Iris pigment epithelial cell (primary cell): ENCODE data around the gene VAV2.
A peak's percentile ranks its signal among the peaks of the same experiment; 100 is the strongest.

Source experiments
- DNase-seq: peaks from one replicate; pipeline ENCODE4 v3.0.0-alpha.2; 2011; ENCODE audit warnings: low read depth

The VAV2 gene

DNA sequence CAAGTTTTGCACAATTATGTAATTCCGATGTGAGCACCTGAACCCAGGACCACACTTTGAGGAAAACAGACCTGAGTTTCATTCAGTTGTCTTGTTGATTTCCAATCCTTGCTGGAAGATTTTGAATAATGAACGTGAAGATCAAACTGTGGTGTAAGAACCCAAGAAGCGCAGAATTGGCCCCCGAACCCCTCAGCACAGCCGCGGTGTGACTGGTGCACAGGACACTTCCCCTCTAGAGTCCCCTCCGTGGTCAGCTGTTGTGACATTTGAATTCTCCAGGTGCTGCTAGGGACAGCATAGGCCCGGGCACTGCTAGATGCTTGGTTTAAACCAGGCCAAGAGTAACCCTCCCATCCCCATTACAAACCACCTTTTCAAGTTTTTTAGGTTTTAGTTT, 34.9 kb upstream of the VAV2 start:
- no peak for DNase-seq

DNA sequence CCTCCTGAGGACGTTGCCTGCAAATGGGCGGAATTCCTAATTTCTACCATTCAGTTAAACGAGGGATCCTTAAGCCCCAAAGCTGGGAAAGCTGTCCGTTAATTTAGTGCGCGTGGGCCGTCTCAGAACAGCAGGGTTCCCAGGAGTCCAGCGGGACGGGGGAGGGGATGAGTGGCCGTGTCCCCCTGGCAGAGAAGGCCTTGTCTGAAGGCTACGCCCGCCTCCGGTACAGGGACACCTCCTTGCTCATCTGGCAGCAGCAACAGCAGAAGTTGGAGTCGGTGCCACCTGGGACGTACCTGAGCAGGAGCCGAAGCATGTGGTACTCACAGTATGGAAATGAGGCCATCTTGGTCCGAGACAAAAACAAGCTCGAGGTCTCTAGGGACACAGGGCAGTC, 34.5 kb upstream of the VAV2 start:
- no peak for DNase-seq

DNA sequence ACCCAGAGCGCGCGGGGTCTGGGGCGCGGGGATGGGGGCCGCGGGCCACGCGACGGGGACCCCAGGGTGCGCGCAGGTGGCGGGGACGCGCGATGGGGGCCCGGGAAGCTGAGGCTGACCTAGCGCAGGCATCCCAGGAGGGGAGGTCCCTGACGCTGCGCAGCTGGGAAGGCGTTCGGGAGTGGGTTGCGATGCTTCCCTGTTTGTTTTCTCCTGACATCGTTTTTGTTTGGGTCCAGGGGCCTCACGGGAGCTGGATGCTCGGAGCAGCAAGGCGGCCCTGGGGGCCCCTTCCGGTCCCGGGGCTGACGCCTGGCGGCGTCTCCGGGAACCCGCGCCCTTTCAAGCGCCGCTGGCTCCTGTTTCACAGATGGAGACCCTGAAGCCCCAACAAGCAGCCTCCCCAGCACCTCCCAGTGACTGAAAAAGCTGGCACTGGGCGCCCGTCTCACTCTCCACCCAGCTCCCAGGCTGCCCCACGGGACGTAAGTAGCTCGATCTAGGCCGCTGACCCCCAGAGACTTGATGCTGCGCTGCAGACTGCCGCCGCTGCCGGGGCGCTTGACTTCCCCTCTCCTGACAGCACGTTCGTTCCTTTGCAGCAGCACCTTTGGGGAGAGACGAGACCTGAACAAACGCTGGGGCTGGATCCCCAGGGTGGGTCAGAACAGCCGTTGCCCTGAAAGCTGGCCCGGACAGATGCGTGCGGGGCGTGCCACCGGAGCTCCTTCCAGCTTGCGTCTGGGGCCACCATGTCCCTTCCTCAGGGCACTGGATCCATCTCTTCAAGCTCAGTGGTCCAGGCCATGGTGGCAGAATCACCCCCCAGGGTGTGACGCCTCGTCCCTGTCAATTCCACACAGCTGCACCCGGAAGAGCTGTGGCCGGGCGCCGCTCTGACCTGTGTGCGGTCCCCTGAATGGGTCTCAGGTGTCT, 33.8 kb upstream of the VAV2 start:
- peak; percentile 59 for DNase-seq

DNA sequence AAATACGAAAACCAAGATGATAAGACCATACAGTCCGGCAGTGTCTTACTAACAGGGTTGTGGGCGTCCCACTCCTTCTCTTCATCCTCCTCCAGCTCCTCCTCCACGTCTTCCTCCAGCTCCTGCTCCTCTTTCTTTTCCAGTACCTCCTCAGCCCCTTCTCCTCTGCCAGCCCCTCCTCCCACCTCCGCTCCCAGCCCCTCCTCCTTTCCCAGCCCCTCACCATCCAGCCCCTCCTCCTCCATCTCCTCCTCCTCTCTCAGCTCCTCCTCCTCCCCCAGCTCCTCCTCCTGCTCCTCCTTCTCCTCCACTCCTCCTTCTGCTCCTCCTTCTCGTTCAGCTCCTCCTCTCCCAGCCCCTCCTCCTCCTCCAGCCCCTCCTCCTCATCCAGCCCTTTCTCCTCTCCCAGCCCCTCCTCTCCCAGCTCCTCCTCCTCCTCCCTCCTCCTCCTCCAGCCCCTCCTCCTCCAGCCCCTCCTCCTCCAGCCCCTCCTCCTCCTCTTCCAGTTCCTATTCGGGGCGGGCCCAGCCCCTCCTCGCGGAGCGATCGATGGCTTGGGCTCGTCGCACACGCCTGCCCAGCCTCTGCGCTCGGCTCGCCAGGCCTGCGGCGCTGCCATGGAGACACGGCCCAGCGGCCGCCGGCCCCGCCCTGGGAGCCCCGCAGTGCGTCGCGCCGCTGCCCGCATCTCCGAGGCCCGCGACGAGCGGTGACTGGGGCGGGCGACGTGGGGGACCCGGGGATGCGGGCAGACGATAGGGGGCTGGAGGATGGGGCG, 32.9 kb upstream of the VAV2 start, which contains the start of gene BRD3OS:
TSS of gene BRD3OS (plus strand) at position 654 of the 778 bp plus-strand sequence. CDS start 1,267 bp downstream, outside the sequence.
- DNase-seq = peak; percentile 100

DNA sequence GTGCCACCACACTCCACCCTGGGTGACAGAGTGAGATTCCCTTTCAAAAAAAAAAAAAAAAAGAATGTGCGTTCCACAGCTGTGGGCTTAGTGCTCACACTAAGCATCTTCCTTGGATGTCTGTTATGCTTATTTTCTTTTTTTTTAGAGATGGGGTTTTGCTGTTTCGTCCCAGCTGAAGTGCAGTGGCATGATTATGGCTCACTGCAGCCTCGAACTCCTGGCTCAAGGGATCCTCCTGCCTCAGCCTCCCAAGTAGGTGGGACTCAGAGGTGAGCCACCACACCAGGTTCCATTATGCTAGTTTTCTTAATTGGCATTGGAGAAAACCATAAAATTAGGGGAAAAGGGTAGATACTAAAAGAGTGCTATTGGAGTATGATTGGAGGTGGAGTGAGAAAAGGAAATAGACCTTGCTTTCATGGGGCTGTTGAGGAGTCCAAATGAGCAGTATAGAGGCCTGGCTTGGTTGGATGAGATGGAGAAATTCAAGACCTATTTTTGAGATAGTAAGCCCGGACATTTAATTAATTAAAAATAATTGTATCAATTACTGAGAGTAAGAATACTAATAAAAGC, 32.2 kb upstream of the VAV2 start:
- no peak for DNase-seq

DNA sequence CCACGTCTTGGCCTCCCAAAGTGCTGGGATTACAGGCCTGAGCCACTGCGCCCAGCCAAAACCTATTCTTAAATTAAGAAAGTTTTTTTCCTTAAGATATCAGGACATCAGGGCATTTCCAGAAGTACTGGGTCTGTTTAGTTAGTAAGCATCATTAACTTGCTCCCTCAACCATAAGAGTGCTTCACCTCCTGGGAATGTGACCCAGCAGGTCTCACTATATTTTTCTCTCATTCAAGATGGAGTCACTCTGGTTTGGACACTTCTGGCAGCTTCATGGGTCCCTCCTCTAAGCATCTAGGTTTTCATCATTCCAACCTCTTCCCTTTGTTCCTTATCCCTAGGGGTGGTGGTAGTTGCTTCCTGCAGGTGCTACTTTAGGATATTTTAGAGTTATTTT, 22.8 kb upstream of the VAV2 start:
- DNase-seq = no peak

DNA sequence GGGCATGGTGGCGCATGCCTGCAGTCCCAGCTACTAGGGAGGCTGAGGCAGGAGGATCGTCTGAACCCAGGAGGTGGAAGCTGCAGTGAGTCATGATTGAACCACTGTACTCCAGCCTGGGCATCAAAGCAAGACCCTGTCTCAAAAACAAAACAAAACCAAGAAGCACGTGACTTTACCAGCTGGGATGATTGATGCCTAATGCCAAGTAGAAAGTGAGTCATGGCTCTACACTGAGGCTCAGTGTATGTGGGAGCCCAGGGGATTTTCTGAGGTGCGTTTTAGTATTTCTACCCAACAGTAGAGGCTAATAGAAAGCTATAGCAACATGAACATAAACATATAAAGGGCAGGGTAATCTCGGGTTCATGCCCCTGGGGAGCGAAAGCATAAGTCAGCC, 19.3 kb upstream of the VAV2 start:
- DNase-seq = no peak

DNA sequence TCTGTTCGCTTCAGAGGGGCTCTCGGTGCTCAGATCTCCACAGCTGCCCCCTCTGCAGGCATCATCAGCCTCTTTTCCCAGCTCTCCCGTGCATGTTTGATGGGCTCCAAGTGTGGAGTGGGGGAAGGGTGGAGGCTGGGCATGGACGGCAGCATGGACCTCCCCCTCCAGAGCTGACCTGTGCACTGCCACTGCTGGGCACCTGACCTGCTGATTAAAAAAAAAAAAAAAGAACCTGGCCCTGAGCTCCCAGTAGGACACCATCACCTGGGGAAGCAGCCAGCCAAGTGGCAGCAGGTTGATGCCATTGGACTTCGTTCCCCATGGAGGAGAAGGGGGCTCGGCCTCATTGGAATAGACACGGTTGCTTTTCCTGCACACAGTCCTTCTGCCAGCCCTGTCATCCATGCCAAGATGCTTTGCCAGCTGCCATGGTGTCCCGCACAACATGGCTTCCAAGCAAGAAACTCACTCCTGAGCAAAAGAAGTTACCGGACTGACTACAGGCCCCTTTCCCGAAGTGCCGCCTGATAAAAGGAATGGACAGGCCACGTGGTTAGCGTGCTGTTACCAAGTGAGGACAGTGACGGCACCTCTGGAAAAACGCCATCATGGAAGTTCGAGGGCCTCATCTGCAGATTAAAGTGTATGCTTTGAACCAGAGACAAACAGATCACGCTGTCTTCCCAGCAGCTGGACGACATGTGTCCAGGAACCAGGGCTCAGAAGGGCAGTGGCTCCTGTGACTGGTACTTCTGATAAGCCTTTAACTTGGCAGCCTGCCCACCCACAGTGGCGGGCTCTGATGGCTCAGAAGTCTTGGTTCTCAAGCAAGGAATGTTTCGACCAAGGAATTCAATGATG, 18.4 kb upstream of the VAV2 start:
- DNase-seq = no peak

DNA sequence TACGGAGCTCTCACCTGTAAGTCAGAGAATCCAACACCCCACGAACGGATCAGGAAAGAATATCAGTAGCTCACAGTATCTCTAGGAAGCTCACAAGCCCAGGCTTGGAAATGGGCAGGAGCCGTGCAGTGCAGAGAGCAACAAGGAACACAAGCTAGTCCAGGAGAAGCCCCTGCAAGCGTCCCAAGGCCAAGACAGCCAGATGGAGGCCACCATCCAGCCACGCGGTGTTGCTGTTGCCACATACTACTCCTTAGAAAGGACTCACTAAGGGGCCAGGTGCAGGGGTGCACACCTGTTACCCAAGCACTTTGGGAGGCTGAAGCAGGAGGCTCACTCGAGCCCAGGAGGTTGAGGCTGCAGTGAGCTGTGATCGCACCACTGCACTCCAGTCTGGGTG, 15.4 kb upstream of the VAV2 start:
- DNase-seq = no peak

DNA sequence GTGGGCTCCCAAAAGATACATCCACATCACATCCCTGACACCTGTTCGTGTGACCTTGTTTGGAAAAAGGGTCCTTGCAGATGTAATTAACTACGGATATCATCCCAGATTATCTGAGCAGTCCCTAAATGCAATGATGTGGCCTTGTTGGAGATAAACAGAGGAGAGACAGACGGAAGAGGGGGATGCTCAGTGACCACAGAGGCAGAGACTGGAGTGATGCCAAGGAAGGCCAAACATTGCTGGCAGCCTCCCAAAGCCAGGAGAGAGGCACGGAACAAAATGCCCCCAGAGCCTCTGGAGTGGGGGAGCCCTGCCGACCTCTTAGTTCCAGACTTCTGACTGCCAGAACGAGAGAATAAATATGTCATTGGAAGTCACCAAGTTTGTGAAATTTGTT, 15.0 kb upstream of the VAV2 start:
- DNase-seq = no peak

DNA sequence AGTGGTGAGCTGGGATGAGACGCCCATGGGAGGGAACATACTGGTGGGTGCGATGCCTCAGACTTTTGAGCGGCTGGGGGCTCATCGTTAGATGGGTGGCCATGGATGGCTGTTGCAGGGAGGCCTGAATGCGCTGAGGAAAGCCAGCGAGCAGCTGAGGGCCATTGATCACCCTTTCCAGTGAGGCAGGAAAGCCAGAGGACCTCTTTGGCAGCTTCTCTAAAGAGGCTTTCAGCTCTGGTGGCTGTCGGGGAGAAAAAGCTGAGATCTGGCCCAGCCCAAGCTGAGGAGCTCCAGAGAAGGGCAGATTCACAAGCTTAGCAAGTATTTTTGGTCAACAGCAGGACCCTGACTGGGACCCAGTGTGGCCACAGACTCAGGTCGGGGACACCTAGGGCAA, 13.3 kb upstream of the VAV2 start:
- DNase-seq = no peak

DNA sequence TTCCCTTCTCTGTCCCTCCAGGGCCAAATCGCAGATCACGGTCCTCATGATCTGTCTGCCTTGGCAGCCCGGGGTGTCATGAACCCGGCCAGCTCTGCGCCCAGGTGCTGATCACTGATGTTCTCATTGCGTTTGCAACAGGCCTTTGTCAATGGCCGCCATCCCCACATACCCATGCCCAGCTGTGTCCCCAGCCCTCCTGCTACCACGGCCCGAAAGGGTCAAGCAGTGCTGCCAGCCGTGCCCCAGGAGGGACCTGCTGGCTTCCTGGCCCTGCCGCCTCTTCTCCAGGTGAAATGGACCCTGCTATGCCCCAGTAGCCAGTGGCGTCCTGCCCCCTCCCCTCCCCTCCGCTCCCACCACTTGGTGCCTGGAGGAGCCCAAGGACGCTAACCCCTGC, 12.8 kb upstream of the VAV2 start:
- DNase-seq = no peak

DNA sequence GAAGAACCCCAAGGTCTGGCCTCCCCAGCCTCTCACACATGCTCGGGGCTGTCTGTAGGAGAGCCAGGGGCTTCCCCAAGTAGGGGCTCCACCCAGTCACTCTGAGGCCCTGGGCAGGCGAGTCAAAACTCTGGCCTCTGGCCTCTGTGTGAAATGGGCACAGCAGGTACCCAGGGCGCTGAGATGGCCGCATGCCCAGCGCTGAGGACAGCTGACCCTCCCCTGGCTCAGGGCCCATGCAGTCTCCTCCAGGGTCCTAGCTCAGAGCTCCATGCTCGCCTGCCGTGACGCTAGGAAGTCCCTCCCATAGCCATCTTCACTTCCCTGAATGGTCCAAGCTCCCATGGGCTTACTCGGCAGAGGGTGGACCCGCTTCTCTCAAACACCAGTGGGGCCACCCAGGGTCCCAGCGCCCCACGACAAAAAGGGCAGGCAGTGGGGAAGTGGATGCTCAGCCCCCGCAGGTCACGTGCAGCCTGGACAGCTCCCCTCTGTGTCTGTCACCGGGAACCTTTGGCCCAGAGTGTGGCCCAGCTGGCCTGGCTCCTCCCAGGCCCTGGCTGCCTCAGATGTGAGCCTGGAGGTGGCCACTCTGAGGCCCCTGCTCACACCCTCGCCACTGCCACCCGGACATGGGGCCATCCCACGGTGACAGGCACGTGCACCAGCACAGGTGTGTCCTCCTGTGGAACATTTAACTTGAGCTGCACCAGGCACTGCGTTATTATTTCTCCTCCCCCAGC, 12.2 kb upstream of the VAV2 start:
- DNase-seq = no peak

DNA sequence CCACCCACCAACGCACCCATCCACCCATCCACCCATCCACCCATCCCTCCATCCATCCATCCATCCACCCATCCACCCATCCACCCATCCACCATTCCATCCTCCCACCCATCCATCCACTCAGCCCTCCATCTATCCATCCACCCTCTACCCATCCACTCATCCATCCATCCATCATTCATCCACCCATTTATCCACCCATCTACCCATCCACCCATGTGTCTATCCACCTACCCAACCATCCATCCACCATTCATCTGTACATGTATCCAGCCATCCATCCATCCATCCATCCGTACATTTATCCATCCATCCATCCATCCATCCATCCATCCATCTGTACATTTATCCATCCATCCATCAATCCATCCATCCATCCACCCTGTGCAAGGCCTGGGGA, 11.1 kb upstream of the VAV2 start:
- DNase-seq = no peak

DNA sequence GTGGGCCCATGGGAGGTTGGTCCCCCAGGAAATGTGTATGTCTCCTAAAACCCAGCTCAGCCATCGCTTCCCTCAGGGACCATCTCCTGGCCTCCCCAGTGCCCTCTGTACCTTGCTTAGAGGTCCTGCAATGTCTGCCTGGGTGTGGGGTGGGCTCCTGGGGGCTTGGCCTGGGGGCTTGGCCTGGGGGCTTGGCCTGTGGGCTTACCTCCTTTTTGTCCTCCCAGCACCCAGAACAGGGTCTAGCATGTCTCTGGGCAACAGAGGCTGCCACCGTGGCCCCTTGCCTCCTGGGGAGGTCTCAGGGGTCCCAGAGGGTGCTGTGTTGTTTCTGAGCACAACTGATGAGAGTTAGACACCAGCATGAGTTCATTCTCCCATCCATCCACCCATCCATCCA, 10.7 kb upstream of the VAV2 start:
- no peak for DNase-seq

DNA sequence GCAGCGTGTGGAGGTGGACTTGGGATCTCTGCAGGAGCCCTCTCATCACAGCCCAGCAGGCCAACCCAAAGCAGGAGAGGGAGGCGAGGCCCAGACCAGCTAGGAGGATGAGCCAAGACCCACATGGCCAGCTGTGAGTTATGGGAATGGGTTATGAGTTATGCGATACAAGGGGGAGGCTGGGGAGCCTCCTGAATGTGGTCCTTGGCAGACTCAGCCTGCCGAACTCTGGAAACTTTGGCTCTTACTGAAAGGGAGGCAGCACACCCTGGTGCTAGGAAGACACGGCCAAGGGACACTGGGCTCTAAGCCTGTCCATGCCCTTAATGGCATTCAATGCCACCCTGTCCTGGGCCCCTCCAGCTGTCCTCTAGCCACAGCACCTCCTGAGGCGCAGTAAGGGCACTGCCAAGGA, 7.7 kb upstream of the VAV2 start:
- DNase-seq = no peak

DNA sequence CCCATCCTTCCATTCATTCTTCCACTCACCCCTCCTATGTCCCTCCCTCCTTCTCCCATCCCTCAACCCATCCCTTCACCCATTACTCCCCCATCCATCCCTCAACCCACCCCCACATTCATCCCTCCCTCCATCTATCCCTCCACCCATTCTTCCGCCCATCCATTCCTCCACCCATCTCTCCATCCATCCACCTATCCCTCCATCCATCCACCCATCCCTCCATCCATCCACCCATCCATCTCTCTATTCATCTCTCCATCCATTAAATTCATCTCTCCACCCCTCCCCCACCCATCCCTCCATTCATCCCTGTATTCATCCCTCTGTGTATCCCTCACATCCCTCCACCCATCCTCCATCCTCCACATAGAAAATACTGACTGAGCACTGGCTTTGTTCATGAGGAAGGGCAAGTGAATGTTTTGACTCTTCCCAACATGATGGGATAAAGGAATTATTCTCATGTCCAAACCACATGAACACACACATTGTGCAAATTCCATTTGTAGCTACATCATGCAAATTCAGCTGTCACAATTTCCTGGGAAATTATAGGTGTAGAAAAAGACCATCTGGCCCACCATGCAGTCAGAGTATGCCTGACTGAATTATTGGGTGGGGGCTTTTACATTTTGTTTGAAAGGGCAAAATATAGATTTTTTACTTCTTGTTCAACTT, 6.9 kb upstream of the VAV2 start:
- DNase-seq = peak; percentile 28

DNA sequence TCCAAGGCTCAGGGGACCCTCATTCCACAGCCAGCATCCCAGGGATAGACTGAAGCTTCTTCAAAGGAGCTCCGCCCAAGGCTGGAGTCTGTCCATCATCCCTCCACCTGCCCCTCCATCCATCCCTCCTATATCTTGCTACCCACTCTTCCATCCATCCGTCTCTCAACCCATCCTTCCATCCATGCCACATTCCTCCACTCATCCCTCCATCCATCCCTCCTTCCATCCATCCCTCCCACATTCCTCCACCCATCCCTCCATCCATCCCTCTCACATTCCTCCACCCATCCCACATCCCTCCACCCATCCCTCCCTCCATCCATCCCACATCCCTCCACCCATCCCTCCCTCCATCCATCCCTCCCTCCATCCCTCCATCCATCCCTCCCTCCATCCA, 5.5 kb upstream of the VAV2 start:
- no peak for DNase-seq

DNA sequence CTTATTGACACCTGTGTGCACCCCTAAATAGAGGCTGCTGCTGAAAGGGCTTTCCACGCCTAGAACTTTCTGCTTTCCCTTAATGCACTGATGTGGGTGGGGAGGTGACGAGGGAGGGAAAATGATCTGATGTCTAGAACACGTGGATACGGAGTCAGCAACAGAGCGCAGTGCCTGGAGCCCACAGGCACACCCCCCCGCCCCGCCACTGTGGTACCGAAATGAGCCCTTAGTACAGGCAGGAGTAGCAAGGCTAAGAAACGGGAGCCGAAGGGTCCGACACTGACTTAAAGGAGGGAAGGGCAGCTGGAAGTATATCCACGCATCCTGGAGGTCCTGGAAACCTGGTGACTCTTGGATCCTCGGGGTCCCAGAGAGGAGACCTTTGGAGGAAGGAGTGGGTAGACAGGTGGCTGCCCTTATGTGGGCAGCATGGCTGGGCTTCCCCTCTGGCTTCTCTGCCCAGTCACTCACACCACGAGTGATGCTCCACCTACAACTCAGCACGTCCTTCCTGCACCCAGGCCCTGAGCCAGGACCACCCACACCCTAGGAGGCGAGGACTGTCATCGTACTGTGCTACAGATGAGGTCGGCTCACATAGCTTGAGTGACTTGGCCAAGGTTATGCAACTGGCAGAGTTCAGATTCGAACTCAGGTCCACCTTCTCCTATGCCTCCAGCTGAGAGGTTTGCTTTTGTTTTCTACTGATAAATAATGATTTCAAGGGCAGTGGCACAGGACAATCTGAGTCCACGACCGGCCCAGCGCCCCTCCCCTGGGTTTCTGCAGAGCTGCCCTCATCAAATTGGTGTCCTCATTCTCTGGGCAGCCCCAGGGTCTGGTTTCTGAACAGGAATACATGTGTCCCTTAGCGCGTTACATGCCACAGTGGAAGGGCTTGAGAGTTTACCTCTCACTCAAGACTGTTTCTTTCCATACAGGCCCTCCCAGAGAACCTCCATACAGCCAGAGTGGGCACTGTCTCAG, 4.7 kb upstream of the VAV2 start:
- no peak for DNase-seq
